OCI-LY7 (cell line): Measurements from ENCODE around the gene TBC1D19. TPM values are rescaled to one million over a fixed set of nuclear protein-coding genes. Genes with fewer than 3 reads are reported as not detected.

Experiments
- BruUV-seq: library from RNA; stranded (reverse); fragments of 400-500 nt; replicated peaks from 2 replicates; lab custom pipeline; 2021; lab: Mats Ljungman, UMichigan
- CTCF ChIA-PET: fragments of 300-600 bp; sonication (Branson Sonifier 250); formaldehyde crosslinking; loops from one replicate; lab custom pipeline; 2022; ENCODE audit warnings: antibody characterized with exemption; ENCODE audit not compliant: unreplicated experiment; lab: Charles Lee
- POLR2A ChIA-PET: fragments of 300-600 bp; sonication (Branson Sonifier 250); formaldehyde crosslinking; loops from one replicate; lab custom pipeline; 2022; ENCODE audit warnings: antibody characterized with exemption; lab: Charles Lee
- DNase-seq: peaks from one replicate; pipeline ENCODE4 v3.0.0-alpha.2; 2015; ENCODE audit warnings: low spot score
- H2AFZ ChIP-seq: fragments of 200-600 bp; sonication (generic), shearing (Covaris generic); 2 replicates; pipeline ENCODE4 v1.6.1; 2014; ENCODE audit warnings: mild to moderate bottlenecking, antibody characterized with exemption, low read length, moderate library complexity
- H3K27ac ChIP-seq: fragments of 200-600 bp; sonication (generic); 2 replicates; pipeline ENCODE4 v1.5.1; 2014; ENCODE audit warnings: mixed run types, low read depth, mild to moderate bottlenecking, moderate library complexity, low read length, inconsistent platforms; ENCODE audit not compliant: poor library complexity, severe bottlenecking
- H3K36me3 ChIP-seq: fragments of 200-600 bp; sonication (generic); 2 replicates; pipeline ENCODE4 v1.6.1; 2014; ENCODE audit warnings: mild to moderate bottlenecking, antibody characterized with exemption, low read length, moderate library complexity, mixed read lengths; ENCODE audit not compliant: insufficient read depth
- H3K4me1 ChIP-seq: fragments of 200-600 bp; sonication (generic); 2 replicates; pipeline ENCODE4 v1.5.1; 2014; ENCODE audit warnings: mild to moderate bottlenecking, low read length; ENCODE audit not compliant: insufficient read depth, poor library complexity, severe bottlenecking
- H3K4me2 ChIP-seq: fragments of 200-600 bp; sonication (generic); 2 replicates; pipeline ENCODE4 v1.6.1; 2014; ENCODE audit warnings: mild to moderate bottlenecking, low read length
- H3K4me3 ChIP-seq: fragments of 200-600 bp; sonication (generic); 2 replicates; pipeline ENCODE4 v1.5.1; 2014; ENCODE audit warnings: mild to moderate bottlenecking, low read depth, low read length; ENCODE audit not compliant: poor library complexity, severe bottlenecking
- H3K79me2 ChIP-seq: fragments of 200-600 bp; sonication (generic); 2 replicates; pipeline ENCODE4 v1.6.1; 2016; ENCODE audit warnings: low read depth, mild to moderate bottlenecking, low read length, moderate library complexity, mixed read lengths; ENCODE audit not compliant: insufficient read depth
- H3K9me2 ChIP-seq: fragments of 200-600 bp; sonication (generic); 2 replicates; pipeline ENCODE4 v1.6.1; 2016; ENCODE audit warnings: mild to moderate bottlenecking, low read length, mixed read lengths; ENCODE audit not compliant: insufficient read depth
- H3K9me3 ChIP-seq: fragments of 200-600 bp; sonication (generic); 2 replicates; pipeline ENCODE4 v1.6.1; 2014; ENCODE audit warnings: mild to moderate bottlenecking, mixed run types, low read length, mixed read lengths
- H4K20me1 ChIP-seq: fragments of 200-600 bp; sonication (generic); 2 replicates; pipeline ENCODE4 v1.6.1; 2014; ENCODE audit warnings: mild to moderate bottlenecking, antibody characterized with exemption, low read length, moderate library complexity, mixed read lengths; ENCODE audit not compliant: insufficient read depth
- EZH2phosphoT487 ChIP-seq: fragments of 200-600 bp; sonication (generic); IDR thresholded peaks from 2 replicates; pipeline ENCODE4 v1.6.1; 2018; ENCODE audit warnings: low read depth, borderline replicate concordance, mild to moderate bottlenecking, mixed run types, antibody characterized with exemption, low read length, moderate library complexity, mixed read lengths
- intact Hi-C: fragments of 100-400 bp; cut with micrococcal nuclease; formaldehyde crosslinking; loops from one replicate; pipeline ENCODE4 v1.10.0; 2022; ENCODE audit not compliant: unreplicated experiment
- total RNA-seq, 2 experiments: library from RNA; depleted of rRNA in 1 of 2; stranded (reverse); fragments of >200 nt in 1 of 2; shearing (Covaris generic) in 1 of 2; gene quantifications; 2 replicates each; pipeline ENCODE4 v1.2.3, GENCODE V29; 2014 to 2022
- TF ChIP-seq, protein P1 (sequence below): fragments of 200-600 bp; sonication (generic); conservative IDR thresholded peaks from 2 replicates; pipeline ENCODE4 v1.5.1; 2014; ENCODE audit warnings: mild to moderate bottlenecking, antibody characterized with exemption, low read length, moderate library complexity, mixed read lengths

Gene TBC1D19
- total RNA-seq, 2 experiments from 2014 or later = 10.1 to 11.0 TPM

DNA sequence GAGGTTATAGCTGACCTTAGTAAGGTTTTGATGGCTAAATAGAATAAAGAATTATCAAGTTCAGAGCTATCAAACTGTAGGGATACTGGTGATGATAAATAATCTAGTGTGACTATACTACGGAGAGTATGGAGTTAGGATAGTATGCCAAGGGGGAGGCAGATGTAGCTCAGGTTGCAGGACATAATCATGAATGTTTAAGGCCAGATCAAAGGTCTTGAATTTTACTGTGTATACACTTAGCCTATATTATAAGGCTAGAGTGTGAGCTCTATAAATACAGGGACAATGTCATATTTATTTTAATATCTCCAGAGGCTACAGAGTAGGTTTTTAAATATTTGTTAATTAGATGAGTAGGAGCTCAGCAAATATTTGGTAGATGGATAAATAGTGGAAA is 145.7 kb downstream of the TBC1D19 start:
- Histone ChIP-seq H3K36me3 (peaks cover 5% of the 10 kb centered on the region), H4K20me1 (no peaks in the 10 kb centered on the region), H3K9me2 (no peaks in the 10 kb centered on the region), H3K79me2 (no peaks in the 10 kb centered on the region), H2AFZ (no peak overlapping the region), H3K4me1 (peaks cover 3% of the 10 kb centered on the region), H3K9me3 (no peaks in the 10 kb centered on the region), H3K4me2 (no peak overlapping the region), H3K4me3 (no peak overlapping the region), H3K27ac (no peak overlapping the region)
- DNase-seq = no peak
- intact Hi-C loops = loop anchor here (10.0 kb wide), 1 partner anchor 405 kb away; the partner anchor contains the start of gene RBPJ
- no TSS peak for BruUV-seq
- TF ChIP-seq, protein P1, sequence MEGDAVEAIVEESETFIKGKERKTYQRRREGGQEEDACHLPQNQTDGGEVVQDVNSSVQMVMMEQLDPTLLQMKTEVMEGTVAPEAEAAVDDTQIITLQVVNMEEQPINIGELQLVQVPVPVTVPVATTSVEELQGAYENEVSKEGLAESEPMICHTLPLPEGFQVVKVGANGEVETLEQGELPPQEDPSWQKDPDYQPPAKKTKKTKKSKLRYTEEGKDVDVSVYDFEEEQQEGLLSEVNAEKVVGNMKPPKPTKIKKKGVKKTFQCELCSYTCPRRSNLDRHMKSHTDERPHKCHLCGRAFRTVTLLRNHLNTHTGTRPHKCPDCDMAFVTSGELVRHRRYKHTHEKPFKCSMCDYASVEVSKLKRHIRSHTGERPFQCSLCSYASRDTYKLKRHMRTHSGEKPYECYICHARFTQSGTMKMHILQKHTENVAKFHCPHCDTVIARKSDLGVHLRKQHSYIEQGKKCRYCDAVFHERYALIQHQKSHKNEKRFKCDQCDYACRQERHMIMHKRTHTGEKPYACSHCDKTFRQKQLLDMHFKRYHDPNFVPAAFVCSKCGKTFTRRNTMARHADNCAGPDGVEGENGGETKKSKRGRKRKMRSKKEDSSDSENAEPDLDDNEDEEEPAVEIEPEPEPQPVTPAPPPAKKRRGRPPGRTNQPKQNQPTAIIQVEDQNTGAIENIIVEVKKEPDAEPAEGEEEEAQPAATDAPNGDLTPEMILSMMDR = no peak
- TF ChIP-seq EZH2phosphoT487 = no peak
- POLR2A ChIA-PET = interaction anchor here (0.6 to 1.5 kb wide), 7 partner anchors 8 to 277 kb away, joined by 3 to 6 read pairs (median 3); no protein-coding TSS in a partner anchor
- CTCF ChIA-PET = no interaction called here

DNA sequence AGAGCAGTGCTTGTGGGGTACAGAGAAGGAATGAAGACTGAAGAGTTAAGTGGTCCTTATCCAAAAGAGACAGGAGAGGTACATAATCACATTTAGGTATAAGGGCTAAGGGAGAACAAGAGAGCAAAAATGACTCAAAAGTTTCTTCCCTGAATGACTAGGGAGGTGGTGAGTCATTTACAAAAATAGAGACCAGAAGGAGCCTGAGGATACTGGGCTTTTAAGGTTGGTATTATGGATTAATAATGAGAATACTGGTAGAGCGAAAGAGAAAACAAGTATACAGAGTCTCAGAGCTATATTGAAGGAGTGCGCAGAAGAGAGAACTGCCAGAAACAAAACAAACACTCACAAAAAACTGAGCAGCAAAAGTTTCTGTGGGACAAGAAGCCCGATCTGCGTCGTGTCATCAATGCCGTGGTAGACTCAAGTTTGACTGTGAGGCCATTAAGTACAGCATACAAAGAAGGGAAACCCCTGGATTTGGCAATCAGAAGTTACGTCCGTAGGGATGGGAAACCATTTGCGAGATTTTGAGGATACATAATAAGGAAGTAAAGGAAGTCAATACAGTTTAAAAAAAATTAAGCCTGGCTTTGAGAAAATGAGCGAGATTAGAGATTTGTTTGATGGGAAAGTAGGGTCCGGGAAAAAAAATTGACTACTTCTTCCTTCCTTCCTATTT is 147.6 kb downstream of the TBC1D19 start:
- H2AFZ ChIP-seq = no peak overlapping the region

More for the DNA sequence above, 147.6 kb downstream of the TBC1D19 start:
- Histone ChIP-seq H3K79me2 (no peaks in the 10 kb centered on the region), H3K4me1 (no peaks in the 10 kb centered on the region), H4K20me1 (no peaks in the 10 kb centered on the region), H3K36me3 (no peaks in the 10 kb centered on the region; the same call in 1 of the 2 replicates), H3K9me3 (no peaks in the 10 kb centered on the region), H3K4me2 (no peak overlapping the region), H3K9me2 (no peaks in the 10 kb centered on the region), H3K4me3 (no peak overlapping the region), H3K27ac (no peak overlapping the region)
- intact Hi-C loops = no loop called here
- CTCF ChIA-PET = no interaction called here
- POLR2A ChIA-PET = interaction anchor here (0.6 to 0.8 kb wide), 2 partner anchors 18 to 675 kb away, joined by 3 read pairs; no protein-coding TSS in a partner anchor
- BruUV-seq = no TSS peak
- TF ChIP-seq EZH2phosphoT487 = no peak
- TF ChIP-seq, protein P1 = no peak
- no peak for DNase-seq
